RPMI8226 (cell line): ENCODE data around the gene DAPL1.
"Not testable (repeated sequence)": the region's sequence is repeated elsewhere in the genome, so short reads cannot be mapped to it uniquely, and the experiment has no call there.

Experiments used
- DNase-seq: peaks from one replicate; pipeline ENCODE4 v3.0.0-alpha.2; 2015

DAPL1 gene

GRCh38 chr2:158825021-158825420, 29.9 kb downstream of the DAPL1 start:
- DNase-seq = no peak

- no peak for DNase-seq
Observed at GRCh38 chr2:158826965-158827364, 31.8 kb downstream of the DAPL1 start.

- DNase-seq = no peak
Observed at GRCh38 chr2:158828378-158829164, 33.5 kb downstream of the DAPL1 start.

GRCh38 chr2:158829167-158829566, 34.0 kb downstream of the DAPL1 start:
- DNase-seq = no peak

GRCh38 chr2:158830201-158830600, 35.1 kb downstream of the DAPL1 start:
- no peak for DNase-seq

- DNase-seq = no peak
Observed at GRCh38 chr2:158835431-158835830, 40.3 kb downstream of the DAPL1 start.

- DNase-seq = no peak
Observed at GRCh38 chr2:158837645-158838044, 42.5 kb downstream of the DAPL1 start.

- no peak for DNase-seq
Observed at GRCh38 chr2:158841850-158842249, 46.7 kb downstream of the DAPL1 start.

- DNase-seq = no peak
Observed at GRCh38 chr2:158845444-158845843, 50.3 kb downstream of the DAPL1 start.

GRCh38 chr2:158845859-158846258, 50.7 kb downstream of the DAPL1 start:
- DNase-seq = no peak

- not testable (repeated sequence) for DNase-seq
Observed at GRCh38 chr2:158847526-158847925, 52.4 kb downstream of the DAPL1 start.

GRCh38 chr2:158848031-158848970, 53.2 kb downstream of the DAPL1 start:
- peak; percentile 19 for DNase-seq

GRCh38 chr2:158860179-158860578, 65.1 kb downstream of the DAPL1 start:
- not testable (repeated sequence) for DNase-seq

GRCh38 chr2:158861626-158862025, 66.5 kb downstream of the DAPL1 start:
- DNase-seq = not testable (repeated sequence)

- not testable (repeated sequence) for DNase-seq
Observed at GRCh38 chr2:158865469-158865868, 70.4 kb downstream of the DAPL1 start.
